Measurements from ENCODE around the gene PRXL2C. TPM values are rescaled to one million over a fixed set of nuclear protein-coding genes. Genes with fewer than 3 reads are reported as not detected.

PRXL2C gene
- total and polyA plus RNA-seq, 10 of the 15 experiments (the other 5 are each of a cell fraction or from before 2014, with no cell fraction given): 4.0 to 16.0 (median 7.4) TPM

DNA sequence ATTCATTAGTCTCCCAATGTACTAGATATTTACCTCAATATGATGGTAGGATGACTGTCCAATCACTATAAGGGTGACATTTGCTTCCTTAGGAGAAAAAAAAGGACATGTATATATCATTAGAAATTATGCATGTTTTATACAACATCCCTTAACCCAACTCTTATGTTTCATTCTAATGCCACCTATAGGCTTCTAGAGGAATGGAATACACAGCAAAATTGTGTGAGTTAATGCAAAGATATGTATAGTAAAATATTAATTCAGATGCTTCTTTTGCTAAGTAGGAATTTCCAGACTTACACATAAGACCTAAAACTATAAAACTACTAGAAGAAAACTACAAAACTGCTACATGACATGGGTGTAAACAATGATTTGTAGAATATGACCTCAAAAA, 3.5 kb downstream of the PRXL2C start:
- DNase-seq (ENCODE audit: low read depth, low spot score) (no peak), FAIRE-seq (no peak), ATAC-seq (peak; percentile 39)
- Histone ChIP-seq H4K20me1 (ENCODE audit: control insufficient read depth, insufficient read depth) (no peaks in the 10 kb centered on the region), H3K4me3 (no peak overlapping the region), H3K9ac (ENCODE audit: control insufficient read depth, insufficient read depth, low read length) (no peak overlapping the region), H2AFZ (ENCODE audit: control insufficient read depth, low read depth, low read length) (no peak overlapping the region), H3K27me3 (replicated peaks in 1 of 2; ENCODE audit: control insufficient read depth in 2 of 2, insufficient read depth in 2 of 2, low read length in 1 of 2) (peaks cover 0 to 4% of the 10 kb centered on the region in 2 experiments; a peak in 1 of 4 replicates), H3K4me2 (ENCODE audit: control insufficient read depth, insufficient read depth) (no peak overlapping the region), H3K79me2 (ENCODE audit: control insufficient read depth, insufficient read depth, low read length) (no peaks in the 10 kb centered on the region), H3K4me1 (ENCODE audit: control insufficient read depth, insufficient read depth, low read length) (no peaks in the 10 kb centered on the region), H3K9me3 (replicated peaks; ENCODE audit: control insufficient read depth, insufficient read depth, low read length) (no peaks in the 10 kb centered on the region), H3K27ac (ENCODE audit: control insufficient read depth, insufficient read depth) (no peak overlapping the region), H3K36me3 (ENCODE audit: control insufficient read depth in 2 of 2, insufficient read depth in 2 of 2, low read length in 1 of 2) (no peaks in the 10 kb centered on the region)
- RAD21 ChIA-PET (ENCODE audit: unreplicated experiment): no interaction called here
- TF ChIP-seq ZNF622 (IDR thresholded peaks at IDR 0.05) (no peak), SMC3 (IDR thresholded peaks at IDR 0.05; ENCODE audit: borderline replicate concordance, low read length) (peak; percentile 27; the same call in 1 of the 2 replicates), RAD21 (IDR thresholded peaks at IDR 0.05; ENCODE audit: insufficient read depth, low read depth, low read length) (peak; percentile 73)
- TF ChIP-seq, protein P1, sequence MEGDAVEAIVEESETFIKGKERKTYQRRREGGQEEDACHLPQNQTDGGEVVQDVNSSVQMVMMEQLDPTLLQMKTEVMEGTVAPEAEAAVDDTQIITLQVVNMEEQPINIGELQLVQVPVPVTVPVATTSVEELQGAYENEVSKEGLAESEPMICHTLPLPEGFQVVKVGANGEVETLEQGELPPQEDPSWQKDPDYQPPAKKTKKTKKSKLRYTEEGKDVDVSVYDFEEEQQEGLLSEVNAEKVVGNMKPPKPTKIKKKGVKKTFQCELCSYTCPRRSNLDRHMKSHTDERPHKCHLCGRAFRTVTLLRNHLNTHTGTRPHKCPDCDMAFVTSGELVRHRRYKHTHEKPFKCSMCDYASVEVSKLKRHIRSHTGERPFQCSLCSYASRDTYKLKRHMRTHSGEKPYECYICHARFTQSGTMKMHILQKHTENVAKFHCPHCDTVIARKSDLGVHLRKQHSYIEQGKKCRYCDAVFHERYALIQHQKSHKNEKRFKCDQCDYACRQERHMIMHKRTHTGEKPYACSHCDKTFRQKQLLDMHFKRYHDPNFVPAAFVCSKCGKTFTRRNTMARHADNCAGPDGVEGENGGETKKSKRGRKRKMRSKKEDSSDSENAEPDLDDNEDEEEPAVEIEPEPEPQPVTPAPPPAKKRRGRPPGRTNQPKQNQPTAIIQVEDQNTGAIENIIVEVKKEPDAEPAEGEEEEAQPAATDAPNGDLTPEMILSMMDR (IDR thresholded peaks at IDR 0.05 in 2 of 3, conservative IDR thresholded peaks at IDR 0.05 in 1 of 3; ENCODE audit: control insufficient read depth in 2 of 3, extremely low read depth in 1 of 3, insufficient read depth in 1 of 3, low read depth in 3 of 3, low read length in 3 of 3): peak; percentile 35 to 64 (median 51); a peak in 5 of 6 replicates
- POLR2A ChIA-PET: interaction anchor here (0.7 kb wide), 1 partner anchor 203 kb away, joined by 3 read pairs; no protein-coding TSS in a partner anchor
- no TSS peak for BruUV-seq (replicated peaks)
- SMC1A ChIA-PET (ENCODE audit: uncharacterized antibody, unreplicated experiment): interaction anchor here (0.6 to 2.8 kb wide), 6 partner anchors 195 to 1518 kb away, joined by 3 to 13 read pairs (median 3); no protein-coding TSS in a partner anchor
- in situ Hi-C loops (cut with MboI): loop anchor here (5.0 kb wide), 2 partner anchors 204 to 324 kb away; no protein-coding TSS in a partner anchor
- CTCF ChIA-PET: interaction anchor here (0.7 to 3.9 kb wide), 4 partner anchors 209 to 326 kb away, joined by 4 to 31 read pairs (median 16); no protein-coding TSS in a partner anchor
- intact Hi-C loops (cut with micrococcal nuclease; ENCODE audit: unreplicated experiment): loop anchor here (2.0 to 5.0 kb wide), 3 partner anchors 84 to 324 kb away; no protein-coding TSS in a partner anchor
